NCI-H2171 (cell line): ENCODE data around the gene SH2D2A.

Source experiments
- DNase-seq: peaks from one replicate; lab custom pipeline; 2025; lab: John Stamatoyannopoulos, UW

SH2D2A gene

GRCh38 chr1:156823210-156823790 lies 6.7 kb upstream of the SH2D2A start:
- DNase-seq = no peak

GRCh38 chr1:156822680-156823079 lies 6.0 kb upstream of the SH2D2A start:
- no peak for DNase-seq

DNA sequence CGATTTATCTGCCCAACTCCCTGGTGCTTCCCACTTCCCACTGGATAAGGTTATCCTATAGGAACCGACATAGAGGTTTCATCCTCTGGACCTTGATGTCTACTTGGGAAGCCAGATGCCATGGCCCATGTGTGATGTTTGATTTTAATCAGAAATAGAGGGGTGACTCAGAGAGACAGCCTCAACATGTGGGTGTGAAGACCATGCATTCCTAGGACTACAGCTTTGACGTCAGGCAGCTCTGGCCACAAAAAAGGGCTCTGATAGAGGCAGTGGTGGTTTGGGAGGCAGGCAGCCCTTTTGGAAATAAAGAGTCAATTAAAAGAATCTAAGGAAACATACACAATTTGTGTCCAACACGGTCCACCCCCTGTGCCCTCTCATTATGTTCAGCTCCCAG lies 5.2 kb upstream of the SH2D2A start:
- no peak for DNase-seq

GRCh38 chr1:156815961-156816422 lies 656 bp downstream of the SH2D2A start:
- DNase-seq = no peak

GRCh38 chr1:156815307-156815826 lies 1.3 kb downstream of the SH2D2A start:
- DNase-seq = no peak

DNA sequence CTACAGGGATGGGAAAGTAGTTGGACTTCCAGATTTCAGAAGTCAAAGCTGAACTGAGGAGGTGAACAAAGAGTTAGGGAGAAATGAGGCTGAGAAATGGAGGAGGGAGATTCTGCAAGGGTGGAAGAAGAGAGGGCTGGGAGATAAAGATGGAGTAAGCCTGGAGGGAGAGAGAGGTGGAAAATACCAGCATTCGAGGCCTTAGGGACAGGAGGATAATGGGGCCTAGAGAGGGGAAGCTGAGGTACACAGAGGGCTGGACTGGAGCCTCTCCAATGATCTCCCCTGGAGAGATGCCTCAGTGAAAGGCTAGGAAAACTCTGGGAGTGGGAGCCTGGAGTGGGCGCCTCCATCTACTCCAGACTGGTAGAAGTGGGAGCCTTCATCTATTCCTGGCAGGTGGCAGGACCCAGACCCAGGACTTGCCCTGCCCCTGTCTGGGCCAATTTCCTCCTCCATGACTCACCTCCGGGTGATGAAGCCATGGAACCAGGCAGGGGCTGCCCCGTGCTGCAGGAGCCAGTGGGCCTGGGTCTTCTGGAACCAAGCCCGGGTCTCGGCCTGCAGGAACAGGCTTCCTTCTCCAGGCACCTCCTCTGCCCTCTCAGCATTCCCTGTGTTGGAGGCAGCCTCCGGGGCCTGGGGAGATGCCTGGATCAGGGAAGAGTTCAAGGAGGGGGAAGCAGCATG lies 1.9 kb downstream of the SH2D2A start:
- no peak for DNase-seq

DNA sequence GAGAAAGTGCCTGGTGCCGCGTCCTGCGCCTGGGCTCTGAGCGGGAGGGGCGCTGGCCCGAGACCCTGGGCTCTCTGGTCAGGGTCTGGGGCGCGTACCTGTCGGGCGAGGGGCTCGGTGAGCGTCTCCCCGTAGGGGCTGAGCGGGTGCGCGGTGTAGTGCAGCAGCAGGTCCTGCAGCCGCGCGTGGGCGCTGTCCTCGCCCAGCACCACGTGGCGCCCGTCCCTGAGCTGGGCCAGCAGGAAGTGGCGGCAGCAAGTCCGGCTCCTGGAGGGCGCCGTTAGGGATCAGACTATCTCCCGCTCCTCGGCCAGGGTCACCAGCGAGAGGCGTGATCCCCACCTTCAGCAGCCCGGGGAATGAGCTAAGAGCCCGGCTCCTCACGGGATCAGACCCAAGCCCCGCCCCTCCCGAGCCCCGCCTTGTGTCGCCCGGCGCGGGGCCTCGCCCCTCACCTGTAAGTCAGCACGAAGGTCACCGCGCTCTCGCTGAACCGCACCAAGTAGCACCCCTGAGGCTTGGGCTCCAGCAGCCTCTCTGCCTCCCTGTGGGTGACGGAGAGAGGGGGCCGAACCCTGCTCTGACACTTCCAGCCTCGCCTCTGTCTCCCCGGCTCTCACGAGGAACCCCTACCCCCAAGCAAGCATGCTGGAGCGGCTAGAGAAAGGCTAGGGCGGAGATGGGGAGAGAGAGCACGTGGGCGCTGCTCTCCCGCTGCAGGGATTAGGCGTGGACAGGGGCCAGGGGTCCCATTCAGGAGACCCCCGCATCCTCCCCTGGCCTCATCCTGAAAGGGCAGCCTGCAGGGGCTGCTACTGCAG lies 2.7 kb downstream of the SH2D2A start:
- DNase-seq = peak; percentile 65

GRCh38 chr1:156813298-156813697 lies 3.4 kb downstream of the SH2D2A start:
- no peak for DNase-seq

DNA sequence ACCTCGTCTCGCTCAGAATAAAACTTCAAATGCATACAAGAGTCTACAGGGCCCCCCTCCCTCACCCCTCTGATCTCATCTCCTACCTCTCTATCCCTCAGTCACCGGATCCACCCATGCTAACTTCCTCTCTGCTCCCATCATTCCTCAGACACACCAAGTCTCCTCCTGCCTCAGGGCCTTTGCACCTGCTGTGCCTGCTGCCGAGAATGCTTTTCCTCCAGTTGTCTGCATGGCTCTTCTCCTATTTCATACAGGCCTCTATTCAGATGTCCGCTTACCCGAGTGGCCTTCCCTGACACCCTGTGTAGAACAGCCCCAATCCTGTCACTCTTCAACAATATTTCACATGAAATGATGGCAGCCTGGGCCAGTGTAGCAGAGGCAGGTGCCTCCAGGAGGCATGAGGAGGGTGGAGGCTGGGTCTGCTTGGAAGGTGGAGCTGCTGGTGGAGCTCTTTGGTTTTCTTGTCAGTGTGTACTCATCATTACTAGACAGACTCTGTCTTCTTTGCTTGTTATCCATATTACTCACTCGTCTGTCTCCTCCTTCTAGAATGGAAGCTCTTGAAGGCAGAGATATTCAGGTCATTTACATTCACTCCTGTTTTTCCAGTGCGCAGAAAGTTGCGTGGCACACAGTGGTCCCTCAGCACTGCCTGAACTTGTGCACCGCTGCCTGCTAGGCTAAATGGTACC lies 4.2 kb downstream of the SH2D2A start:
- no peak for DNase-seq

- no peak for DNase-seq
Observed at GRCh38 chr1:156811168-156811567, 5.5 kb downstream of the SH2D2A start.

DNA sequence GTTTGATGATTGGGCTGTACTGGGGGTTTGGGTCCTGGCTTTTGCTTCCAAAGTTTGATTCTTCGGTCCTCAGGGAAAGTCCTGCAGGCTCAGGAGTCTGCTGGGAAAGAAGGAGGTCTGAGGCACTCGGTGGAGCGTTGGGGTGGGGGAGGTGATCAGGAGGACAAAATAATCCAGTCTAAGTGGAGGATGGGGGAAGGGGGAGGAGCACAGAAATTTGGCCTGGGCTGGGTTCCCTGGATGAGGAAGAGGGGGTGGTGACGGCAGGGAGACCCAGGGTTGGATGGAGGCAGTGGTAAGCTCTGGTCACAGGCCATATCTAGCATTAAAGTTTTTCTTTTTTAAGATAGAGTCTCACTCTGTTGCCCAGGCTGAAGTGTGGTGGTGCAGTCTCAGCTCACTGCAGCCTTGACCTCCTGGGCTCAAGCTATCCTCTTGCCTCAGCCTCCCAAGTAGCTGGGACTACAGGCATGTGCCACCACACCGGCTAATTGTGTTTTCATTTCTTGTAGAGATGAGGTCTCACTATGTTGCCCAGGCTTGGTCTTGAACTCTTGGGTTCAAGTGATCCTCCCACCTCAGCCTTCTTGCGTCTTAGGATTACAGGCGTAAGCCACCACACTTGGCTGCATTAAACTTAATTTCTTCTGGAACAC lies 6.8 kb downstream of the SH2D2A start:
- DNase-seq = no peak

DNA sequence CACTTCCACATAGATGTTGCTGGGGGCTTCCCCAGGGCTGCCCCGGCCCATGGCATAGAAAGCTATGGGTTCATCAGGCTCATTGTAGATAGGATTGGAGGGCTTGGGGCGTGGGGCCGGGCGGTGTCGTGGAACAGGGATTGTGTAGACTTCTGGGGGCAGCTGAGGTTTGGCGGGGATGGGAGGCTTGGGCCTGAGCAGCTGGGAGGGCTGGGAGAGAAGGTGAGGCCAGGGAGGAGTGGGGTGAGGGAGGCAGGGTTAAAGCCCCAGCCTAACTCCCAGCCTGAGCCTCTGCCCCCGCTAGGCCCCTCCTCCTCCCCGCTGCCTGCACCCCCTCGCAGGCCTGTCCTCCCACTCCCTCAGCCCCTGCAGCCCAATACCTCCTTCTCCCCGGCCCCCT lies 7.4 kb downstream of the SH2D2A start:
- no peak for DNase-seq

DNA sequence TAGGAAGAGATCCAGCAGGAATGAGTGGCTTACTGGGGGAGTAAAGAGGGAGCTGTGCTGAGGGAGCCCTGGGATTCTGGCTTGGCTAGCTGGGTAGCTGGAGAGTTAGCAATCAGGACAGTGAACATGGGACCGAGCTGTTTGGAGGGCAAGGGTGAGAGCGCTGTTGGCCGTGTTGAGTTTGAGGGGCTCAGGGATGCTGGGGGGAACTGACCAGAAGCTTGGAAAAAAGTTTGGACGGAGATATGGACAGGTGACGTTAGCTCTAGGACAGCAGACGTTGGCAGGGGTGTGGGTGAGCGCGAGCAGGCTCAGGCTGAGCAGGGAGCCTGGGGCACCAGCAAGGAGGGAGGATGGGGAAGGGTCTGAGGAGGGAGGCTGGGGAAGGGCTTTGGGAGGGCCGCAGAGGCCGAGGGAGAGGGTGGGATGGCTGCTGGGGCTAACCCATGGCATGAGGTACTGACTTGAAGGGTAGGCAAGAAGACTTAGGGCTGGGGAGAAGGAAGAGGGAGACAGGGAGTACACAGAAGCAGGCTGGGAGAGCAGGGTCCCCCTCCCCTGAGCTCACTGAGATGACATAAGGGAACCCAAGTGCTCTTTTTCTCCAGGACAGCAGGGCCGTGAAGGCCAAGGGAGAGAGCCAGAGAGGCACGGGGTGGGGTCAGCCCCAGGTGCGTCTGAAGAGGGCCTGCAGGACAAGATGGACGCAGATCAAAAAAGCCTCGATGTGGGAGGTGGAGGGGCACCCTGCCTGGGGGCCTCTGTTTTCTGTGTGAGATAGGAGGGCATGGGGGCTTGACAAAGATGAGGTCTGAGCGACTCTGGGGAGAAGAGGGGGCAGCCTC lies 8.2 kb downstream of the SH2D2A start:
- no peak for DNase-seq

DNA sequence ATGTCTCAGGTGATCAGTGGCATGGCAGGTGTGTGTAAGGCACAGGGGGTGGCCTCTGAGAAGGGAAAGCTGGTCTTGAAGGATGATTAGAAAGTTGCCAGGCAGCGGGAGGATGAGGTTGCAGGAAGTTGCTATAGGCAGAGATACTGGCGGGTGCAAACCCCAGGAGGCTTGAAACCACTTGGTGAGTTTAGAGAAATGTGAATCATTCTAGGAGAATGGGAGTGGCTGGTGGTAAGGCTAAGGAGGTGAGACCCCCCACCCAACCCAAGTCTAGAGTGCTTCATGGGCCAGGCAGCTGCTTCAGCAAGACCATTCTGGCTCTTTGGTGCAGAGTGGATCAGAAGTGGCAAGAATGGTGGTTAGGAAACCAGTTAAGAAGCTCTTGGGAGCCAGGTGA lies 9.0 kb downstream of the SH2D2A start:
- DNase-seq = no peak

- DNase-seq = no peak
Observed at GRCh38 chr1:156806512-156807440, 9.9 kb downstream of the SH2D2A start.

GRCh38 chr1:156805766-156806511 lies 10.7 kb downstream of the SH2D2A start:
- DNase-seq = peak; percentile 77

DNA sequence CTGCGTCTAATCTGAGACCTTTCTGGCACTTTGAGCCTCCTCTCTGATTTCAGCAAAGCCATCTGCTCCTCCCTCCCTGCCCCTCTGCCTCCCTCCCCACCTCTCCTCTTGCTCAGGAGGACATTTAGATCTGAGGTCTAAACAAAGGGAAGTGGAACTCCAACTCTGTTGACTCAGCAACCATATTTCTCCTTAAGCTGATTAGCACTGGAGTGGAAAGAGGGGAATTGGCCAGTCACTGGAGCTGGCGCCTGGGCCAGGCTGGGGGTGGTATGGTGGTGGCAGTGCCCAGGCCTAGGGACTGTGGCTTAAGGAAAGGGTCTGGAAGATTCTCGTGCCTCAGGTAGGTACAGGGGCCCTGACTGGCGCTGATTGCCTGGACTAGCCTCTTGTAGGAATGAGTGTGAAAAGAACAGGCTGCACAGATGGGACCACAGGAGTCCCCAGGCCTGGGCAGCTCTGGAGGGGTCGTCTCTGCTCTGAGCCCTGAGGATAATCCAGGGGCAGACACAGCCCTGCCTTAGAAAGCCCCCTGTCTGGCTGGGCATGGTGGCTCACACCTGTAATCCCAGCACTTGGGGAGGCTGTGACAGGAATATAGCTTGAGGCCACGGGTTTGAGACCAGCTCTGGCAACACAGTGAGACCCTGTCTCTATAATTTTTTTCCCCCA lies 11.9 kb downstream of the SH2D2A start:
- peak; percentile 81 for DNase-seq

- no peak for DNase-seq
Observed at GRCh38 chr1:156804026-156804425, 12.6 kb downstream of the SH2D2A start.
